ENCODE results near the gene SLC4A5.
A peak's percentile ranks its signal among the peaks of the same experiment; 100 is the strongest.
"Not testable (repeated sequence)": the region's sequence is repeated elsewhere in the genome, so short reads cannot be mapped to it uniquely, and the experiment has no call there.

The SLC4A5 gene

GRCh38 chr2:74226648-74227213 lies 116.5 kb downstream of the SLC4A5 start:
- DNase-seq: no peak

DNA sequence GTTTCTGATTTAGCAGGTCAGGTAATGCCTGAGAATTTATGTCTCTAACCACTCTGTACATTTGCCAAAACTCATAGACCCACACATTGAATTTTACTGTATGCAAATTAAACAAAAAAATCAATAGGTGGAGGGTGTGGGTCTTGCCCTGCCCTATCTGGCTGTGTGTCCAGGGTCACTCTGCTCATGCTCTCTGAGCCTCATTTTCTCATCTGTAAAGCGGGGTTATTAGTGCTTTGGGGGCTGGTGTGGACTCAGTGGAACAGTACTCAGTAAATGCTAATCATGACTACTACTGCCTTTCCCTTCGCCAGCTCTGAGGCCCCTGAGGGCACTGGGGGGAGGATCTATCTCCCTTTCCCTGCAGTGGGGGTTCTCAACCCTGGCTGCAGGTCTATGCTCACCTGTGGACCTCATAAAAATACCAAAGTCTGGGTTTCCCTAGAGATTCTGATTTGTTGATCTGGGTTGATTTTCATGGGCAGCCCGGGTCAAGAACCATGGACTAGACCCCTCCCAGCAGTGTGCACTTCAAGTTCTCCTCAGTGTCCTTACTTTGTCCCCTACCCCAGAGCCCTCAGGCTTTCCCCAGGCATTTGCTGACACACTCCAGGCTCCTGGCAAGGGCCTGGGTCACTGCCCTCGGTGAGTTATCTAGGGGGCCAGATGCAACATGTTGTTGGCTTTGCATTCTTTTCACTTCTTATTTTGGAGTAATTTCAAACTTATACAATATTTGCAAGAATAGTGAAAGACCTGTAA lies 117.3 kb downstream of the SLC4A5 start:
- no peak for DNase-seq

GRCh38 chr2:74223941-74224770 lies 119.1 kb downstream of the SLC4A5 start:
- DNase-seq: no peak

DNA sequence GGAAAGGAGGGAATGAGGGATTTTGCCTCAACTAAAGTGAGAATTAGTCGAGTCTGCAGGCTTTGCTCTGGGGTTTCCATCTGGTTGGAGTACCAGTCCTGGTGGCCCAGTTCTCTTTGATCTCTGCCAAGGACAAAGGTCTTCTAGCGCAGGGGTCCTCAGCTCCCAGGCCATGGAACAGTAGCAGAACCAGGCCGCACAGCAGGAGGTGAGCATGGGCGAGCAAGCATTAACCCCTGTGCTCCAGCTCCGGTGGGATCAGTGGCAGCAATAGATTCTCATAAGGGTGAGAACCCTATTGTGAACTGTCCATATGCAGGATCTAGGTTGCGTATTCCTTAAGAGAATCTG lies 120.9 kb downstream of the SLC4A5 start:
- no peak for DNase-seq

- no peak for DNase-seq
Measured at GRCh38 chr2:74221604-74222299, 121.5 kb downstream of the SLC4A5 start.

- DNase-seq: no peak
Measured at GRCh38 chr2:74221091-74221490, 122.1 kb downstream of the SLC4A5 start.

DNA sequence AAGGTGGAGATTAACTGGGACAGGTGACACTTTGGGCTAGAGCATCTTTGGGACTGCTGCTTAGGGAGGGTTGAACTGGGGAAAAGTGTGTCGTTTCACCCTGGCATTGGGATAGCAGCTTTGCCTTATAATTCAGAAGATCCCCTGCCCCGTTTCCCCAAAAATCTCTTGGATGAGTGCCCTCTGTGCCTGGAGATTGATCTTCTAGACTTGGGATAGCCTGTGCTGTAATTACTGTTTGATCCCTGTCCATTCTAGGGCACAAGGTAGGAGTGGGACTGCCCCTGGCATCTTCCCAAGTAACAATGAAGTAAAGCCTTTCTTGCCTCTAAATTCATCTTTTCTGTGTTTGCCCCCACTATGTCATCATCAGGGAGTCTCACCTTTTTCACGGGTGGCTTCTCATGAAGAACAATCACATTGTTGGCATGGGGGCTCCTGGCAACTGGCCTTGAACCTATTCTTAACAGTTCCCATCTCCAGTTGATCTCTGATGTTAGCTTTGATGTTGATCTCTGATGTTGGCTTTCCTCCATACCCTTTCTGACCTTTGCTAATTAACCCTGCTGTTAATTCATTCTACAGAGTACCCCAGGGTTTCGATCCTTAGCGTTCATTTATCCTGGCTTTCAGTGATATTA lies 123.2 kb downstream of the SLC4A5 start:
- no peak for DNase-seq

DNA sequence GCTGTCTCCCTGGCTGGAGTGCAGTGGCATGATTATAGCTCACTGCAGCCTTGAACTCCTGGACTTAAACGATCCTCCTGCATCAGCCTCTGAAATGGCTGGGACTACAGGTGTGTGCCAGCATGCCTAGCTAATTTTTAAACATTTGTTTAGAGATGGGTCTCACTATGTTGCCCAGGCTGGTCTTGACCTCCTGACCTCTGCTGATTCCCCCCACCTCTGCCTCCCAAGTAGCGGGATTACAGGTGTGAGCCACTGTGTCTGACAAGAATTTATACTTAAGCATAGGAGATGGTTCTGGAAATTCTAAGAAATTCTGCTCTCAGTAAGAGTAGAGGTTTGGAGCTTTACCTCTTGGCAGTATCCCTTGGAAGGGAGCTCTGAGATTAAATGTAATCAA lies 126.6 kb downstream of the SLC4A5 start:
- DNase-seq: no peak

DNA sequence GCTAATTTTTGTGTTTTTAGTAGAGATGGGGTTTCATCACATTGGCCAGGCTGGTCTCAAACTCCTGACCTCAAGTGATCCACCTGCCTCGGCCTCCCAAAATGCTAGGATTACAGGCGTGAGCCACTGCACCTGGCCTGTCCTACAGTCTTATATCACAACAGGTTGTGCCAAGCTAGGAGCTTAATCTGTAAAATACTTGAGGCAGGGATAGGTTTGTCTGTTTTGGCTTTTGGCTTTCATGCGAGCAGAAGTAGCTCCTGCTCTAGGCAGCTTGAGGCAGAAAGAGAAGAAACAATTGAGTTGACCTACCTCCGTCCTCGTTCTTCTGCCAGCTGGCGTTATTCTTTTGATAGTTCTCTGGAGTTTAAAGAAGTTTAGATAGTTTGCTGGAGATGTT lies 127.4 kb downstream of the SLC4A5 start:
- DNase-seq: not testable (repeated sequence)

DNA sequence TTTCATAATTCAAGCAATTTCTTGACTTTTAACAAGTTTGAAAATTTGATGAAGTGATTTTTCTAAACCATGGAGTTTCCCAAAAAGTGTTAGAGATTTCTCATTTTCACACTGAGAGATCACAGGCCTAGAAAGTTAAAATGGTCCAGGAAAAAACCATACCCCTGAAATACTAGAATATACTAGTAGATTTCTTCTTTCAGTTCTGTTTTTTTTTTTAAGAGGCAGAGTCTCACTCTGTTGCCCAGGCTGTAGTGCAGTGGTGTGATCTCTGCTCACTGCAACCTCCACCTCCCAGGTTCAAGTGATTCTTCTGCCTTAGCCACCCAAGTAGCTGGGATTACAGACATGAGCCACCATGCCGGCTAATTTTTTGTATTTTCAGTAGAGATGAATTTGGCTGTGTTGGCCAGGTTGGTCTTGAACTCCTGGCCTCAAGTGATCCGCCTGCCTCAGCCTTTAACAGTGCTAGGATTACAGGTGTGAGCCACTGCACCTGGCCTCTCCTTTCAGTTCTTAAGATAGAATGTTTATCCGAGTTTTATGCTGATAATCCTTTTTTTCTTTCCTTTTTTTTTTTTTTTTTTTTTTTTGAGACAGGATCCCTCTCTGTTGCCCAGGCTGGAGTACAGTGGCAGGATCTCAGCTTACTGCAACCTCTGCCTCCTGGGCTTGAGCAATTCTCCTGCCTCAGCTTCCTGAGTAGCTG lies 130.4 kb downstream of the SLC4A5 start:
- no peak for DNase-seq

- no peak for DNase-seq
Measured at GRCh38 chr2:74206180-74206688, 137.0 kb downstream of the SLC4A5 start.

DNA sequence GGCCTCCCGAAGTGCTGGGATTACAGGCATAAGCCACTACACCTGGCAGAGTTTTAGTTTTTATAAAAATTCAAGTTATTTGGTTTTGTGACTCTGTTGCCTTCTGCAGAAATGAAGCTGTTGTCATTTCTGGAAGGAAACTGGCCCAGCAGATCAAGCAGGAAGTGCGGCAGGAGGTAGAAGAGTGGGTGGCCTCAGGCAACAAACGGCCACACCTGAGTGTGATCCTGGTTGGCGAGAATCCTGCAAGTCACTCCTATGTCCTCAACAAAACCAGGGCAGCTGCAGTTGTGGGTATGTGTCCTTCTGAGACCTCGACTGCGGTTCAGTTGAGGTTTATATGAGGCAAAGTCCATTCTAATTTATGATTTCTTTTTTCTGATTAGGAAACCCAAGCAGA lies 137.6 kb downstream of the SLC4A5 start:
- DNase-seq: no peak

DNA sequence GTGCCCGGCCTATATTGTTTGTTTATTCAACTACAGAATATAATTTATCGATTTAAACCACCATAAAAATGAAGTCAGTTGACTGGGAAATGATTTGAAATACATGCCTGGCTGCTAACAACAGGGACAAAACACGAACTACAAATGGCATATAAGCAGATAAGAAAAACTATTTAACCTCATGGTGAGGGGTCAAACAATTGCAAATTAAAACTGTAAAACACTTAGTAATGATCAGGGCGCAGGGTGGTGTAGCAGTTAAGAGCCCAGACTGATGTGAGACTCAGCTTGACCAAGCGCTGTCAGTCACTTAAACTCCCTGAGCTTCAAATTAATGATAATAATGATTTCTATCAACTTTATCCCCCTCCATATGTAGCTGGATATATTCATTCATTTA lies 138.1 kb downstream of the SLC4A5 start:
- DNase-seq: no peak

DNA sequence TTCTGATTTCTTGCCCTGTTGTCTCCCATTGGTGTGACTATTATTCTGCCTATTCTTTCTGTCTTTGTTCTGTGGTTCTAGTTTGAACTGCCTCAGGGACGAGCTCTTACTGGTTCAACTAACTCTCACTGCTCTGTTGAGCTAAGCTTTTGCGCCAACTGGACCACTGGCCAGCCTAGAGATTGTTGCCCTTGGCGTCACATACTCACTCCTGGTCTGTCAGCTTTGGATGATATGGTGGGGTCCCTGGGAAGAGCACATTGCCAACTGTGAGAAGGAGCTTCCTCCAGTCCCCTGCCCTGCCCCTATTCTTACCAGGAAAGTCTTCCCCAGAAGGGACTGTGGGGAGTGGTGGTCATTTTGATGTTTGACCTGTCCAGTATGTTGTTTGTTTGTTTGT lies 138.8 kb downstream of the SLC4A5 start:
- no peak for DNase-seq

DNA sequence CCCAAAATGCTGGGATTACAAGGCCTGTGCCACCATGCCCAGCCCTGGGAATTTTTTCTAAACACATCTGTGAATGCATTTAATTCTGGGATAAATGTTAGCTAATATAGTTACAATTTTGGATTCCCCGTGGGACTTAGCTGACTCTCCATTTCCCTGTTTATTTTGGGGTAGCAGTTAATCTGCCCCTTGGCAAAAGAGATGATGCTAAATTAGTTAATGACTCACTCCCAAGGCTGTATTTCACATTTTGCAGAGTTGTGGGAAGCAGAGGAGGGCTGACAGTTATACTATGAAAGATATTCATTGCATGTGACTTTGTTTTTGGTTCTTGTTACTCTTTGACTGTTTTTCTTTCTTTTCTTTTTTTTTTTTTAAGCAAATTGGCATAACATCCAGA lies 141.6 kb downstream of the SLC4A5 start:
- DNase-seq: no peak

- DNase-seq: no peak
Measured at GRCh38 chr2:74201196-74201595, 142.0 kb downstream of the SLC4A5 start.

DNA sequence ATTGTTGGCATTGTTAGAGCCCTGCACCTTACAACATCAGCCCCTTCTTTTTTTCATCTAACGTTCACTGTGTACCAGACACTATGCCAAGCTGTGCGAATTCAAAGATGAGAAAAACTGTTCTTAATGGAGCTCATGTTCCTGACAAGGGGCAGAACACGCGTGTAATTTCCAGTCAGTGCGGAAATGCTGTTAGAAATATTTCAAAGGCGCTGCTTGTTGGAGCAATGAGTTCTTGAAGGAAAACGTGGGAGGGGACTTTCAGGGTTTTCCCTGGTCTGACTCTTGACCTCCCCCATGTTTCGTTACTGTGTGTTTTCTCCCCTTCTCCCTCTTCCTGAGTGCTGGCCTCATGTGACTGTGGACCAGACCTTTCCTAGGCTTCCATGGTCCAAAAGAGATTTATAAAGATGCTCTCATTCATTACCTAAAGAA lies 143.3 kb downstream of the SLC4A5 start:
- no peak for DNase-seq

GRCh38 chr2:74199275-74199701 lies 143.9 kb downstream of the SLC4A5 start:
- no peak for DNase-seq

DNA sequence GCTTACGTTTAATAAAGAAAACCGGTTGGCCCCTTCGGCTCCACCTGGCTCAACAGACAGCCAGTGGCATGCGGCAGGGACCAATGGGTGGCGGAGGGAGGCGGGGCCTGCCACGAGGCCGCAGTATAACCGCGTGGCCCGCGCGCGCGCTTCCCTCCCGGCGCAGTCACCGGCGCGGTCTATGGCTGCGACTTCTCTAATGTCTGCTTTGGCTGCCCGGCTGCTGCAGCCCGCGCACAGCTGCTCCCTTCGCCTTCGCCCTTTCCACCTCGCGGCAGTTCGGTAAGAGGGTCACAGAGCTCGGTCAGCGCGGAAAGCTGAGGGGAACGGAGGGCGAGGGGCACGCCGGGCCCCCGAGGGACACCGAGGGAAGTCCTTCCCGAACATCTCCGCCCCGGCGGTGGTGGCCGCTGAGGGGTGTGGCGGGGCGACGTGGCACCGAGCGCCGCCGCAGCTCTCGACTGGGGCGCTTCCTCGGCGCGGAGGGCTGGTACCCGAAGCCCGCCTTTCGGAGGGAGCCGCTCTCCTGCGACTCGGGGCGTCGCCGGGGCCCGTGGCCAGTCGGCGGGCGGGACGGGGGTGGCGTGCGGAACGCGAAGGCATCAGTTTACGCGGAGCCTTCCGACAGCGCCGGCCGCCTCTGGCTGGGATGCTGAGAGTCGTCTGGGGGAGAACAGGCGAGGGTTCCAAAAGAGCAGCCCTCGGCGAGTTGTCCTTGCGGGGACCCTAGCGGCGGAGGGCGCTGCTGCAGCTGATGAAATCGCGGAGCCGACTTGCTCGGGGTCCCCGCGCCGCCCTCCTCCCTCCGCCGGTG lies 144.5 kb downstream of the SLC4A5 start, which contains the start of gene MTHFD2:
MTHFD2 (plus strand) TSS at position 155 of the 814 bp plus-strand sequence; CDS start at position 182, 27 bp downstream.
- peak; percentile 93 to 97 for DNase-seq

GRCh38 chr2:74198023-74198460 lies 145.2 kb downstream of the SLC4A5 start:
- DNase-seq: no peak

GRCh38 chr2:74197049-74197448 lies 146.2 kb downstream of the SLC4A5 start:
- DNase-seq: no peak
